NCI-H1930 (cell line): Measurements from ENCODE around the gene ADD1.

Experiments
- DNase-seq, 2 experiments: peaks; one replicate each; lab custom pipeline; 2025; lab: John Stamatoyannopoulos, UW

ADD1 gene

GRCh38 chr4:2820216-2820982 is 23.2 kb upstream of the ADD1 start:
- no peak for DNase-seq

GRCh38 chr4:2822461-2823300 is 21.0 kb upstream of the ADD1 start:
- DNase-seq, result no peak

GRCh38 chr4:2823301-2823670 is 20.4 kb upstream of the ADD1 start:
- DNase-seq, result no peak

- DNase-seq, result no peak
These were observed 19.8 kb upstream of the ADD1 start for GRCh38 chr4:2823671-2824328.

GRCh38 chr4:2824329-2824835 is 19.3 kb upstream of the ADD1 start:
- DNase-seq, result no peak

GRCh38 chr4:2824836-2825381 is 18.7 kb upstream of the ADD1 start:
- DNase-seq, result no peak

GRCh38 chr4:2825740-2826139 is 17.9 kb upstream of the ADD1 start:
- no peak for DNase-seq

GRCh38 chr4:2827071-2827873 is 16.4 kb upstream of the ADD1 start:
- DNase-seq, result no peak

GRCh38 chr4:2827874-2828751 is 15.5 kb upstream of the ADD1 start:
- no peak for DNase-seq

GRCh38 chr4:2828758-2829181 is 14.9 kb upstream of the ADD1 start:
- no peak for DNase-seq

- no peak for DNase-seq
These were observed 14.2 kb upstream of the ADD1 start for GRCh38 chr4:2829321-2829932.

GRCh38 chr4:2829933-2830451 is 13.7 kb upstream of the ADD1 start:
- DNase-seq, result no peak

GRCh38 chr4:2830632-2831610 is 12.7 kb upstream of the ADD1 start:
- DNase-seq, result no peak

GRCh38 chr4:2831611-2832308 is 11.9 kb upstream of the ADD1 start:
- DNase-seq, result no peak

- DNase-seq, result no peak
These were observed 11.2 kb upstream of the ADD1 start for GRCh38 chr4:2832309-2832980.

GRCh38 chr4:2832981-2833670 is 10.5 kb upstream of the ADD1 start:
- DNase-seq, result no peak

GRCh38 chr4:2833671-2834000 is 10.0 kb upstream of the ADD1 start:
- no peak for DNase-seq
